ENCODE data around the gene SMAD5.
A peak's percentile ranks its signal among the peaks of the same experiment; 100 is the strongest.

The SMAD5 gene

GRCh38 chr5:136132557-136133221, at the start of gene SMAD5:
TSS of gene SMAD5 (plus strand) at chr5:136132845. CDS start at chr5:136153761, 20,916 bp downstream.
- DNase-seq (ENCODE audit: low read depth): peak; percentile 75

GRCh38 chr5:136084698-136085097, 47.9 kb upstream of the SMAD5 start:
- no peak for DNase-seq (ENCODE audit: low read depth)

- no peak for DNase-seq (ENCODE audit: low read depth)
Measured at GRCh38 chr5:136086783-136087566, 45.7 kb upstream of the SMAD5 start.

- DNase-seq (ENCODE audit: low read depth): peak; percentile 13
Measured at GRCh38 chr5:136087961-136088871, 44.4 kb upstream of the SMAD5 start.

GRCh38 chr5:136089791-136090190, 42.9 kb upstream of the SMAD5 start:
- no peak for DNase-seq (ENCODE audit: low read depth)

GRCh38 chr5:136090319-136090718, 42.3 kb upstream of the SMAD5 start:
- no peak for DNase-seq (ENCODE audit: low read depth)

- DNase-seq (ENCODE audit: low read depth): no peak
Measured at GRCh38 chr5:136094189-136094912, 38.3 kb upstream of the SMAD5 start.

GRCh38 chr5:136094913-136095641, 37.6 kb upstream of the SMAD5 start:
- no peak for DNase-seq (ENCODE audit: low read depth)

- DNase-seq (ENCODE audit: low read depth): no peak
Measured at GRCh38 chr5:136098176-136098575, 34.5 kb upstream of the SMAD5 start.

- DNase-seq (ENCODE audit: low read depth): no peak
Measured at GRCh38 chr5:136099870-136100269, 32.8 kb upstream of the SMAD5 start.

- DNase-seq (ENCODE audit: low read depth): no peak
Measured at GRCh38 chr5:136101884-136102283, 30.8 kb upstream of the SMAD5 start.

- no peak for DNase-seq (ENCODE audit: low read depth)
Measured at GRCh38 chr5:136103118-136103517, 29.5 kb upstream of the SMAD5 start.

- DNase-seq (ENCODE audit: low read depth): no peak
Measured at GRCh38 chr5:136104306-136104965, 28.2 kb upstream of the SMAD5 start.

- DNase-seq (ENCODE audit: low read depth): no peak
Measured at GRCh38 chr5:136106351-136107031, 26.2 kb upstream of the SMAD5 start.

GRCh38 chr5:136108180-136108611, 24.4 kb upstream of the SMAD5 start:
- no peak for DNase-seq (ENCODE audit: low read depth)

GRCh38 chr5:136108766-136109165, 23.9 kb upstream of the SMAD5 start:
- DNase-seq (ENCODE audit: low read depth): no peak

GRCh38 chr5:136109453-136110135, 23.1 kb upstream of the SMAD5 start:
- no peak for DNase-seq (ENCODE audit: low read depth)

GRCh38 chr5:136113606-136114005, 19.0 kb upstream of the SMAD5 start:
- DNase-seq (ENCODE audit: low read depth): no peak

- DNase-seq (ENCODE audit: low read depth): no peak
Measured at GRCh38 chr5:136114414-136115125, 18.1 kb upstream of the SMAD5 start.

Measured in GM04503 (cell line).